Measurements from ENCODE around the gene MAST4. TPM values are rescaled to one million over a fixed set of nuclear protein-coding genes. Genes with fewer than 3 reads are reported as not detected.

MAST4 gene
- total and polyA plus RNA-seq, 4 donors = 3.7 to 9.5 (median 6.5) TPM

DNA sequence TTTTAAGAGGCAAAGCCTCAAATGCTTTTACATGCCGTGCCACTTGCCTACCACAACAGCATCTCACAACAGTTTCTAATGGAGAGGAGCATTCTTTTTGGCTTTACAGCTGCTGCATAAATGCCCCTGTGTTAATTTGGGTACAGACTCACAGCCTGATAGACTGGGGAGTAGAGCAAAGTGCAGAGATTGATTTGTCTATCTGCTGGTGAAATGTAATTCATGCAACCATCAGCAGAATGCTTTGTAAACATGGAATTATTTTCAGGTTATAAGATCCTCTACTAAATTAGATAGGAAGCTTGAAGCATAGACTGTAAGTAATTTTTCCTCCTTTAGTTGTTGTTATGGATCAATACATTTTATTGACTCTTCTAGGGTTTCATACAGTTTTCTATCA is 430.1 kb downstream of the MAST4 start:
- no peaks in the 10 kb centered on the region for H3K36me3 ChIP-seq (ENCODE audit: control insufficient read depth in 4 of 4, insufficient read depth in 3 of 4, low read depth in 1 of 4, low read length in 3 of 4)
- no peak overlapping the region for H3K9ac ChIP-seq (ENCODE audit: low read depth in 1 of 2, low read length in 2 of 2)
- H3K27ac ChIP-seq (ENCODE audit: low read depth in 1 of 2, low read length in 2 of 2) = peak overlapping the region; percentile 21 to 32
- H3K9me3 ChIP-seq (ENCODE audit: control insufficient read depth in 4 of 4, low read length in 3 of 4) = no peaks in the 10 kb centered on the region
- WGBS = 54% methylated on average over 1 of the region's 1 CpG
- H3K4me1 ChIP-seq (ENCODE audit: control insufficient read depth in 4 of 4, insufficient read depth in 4 of 4, low read length in 3 of 4) = peaks cover 11 to 51% (median 30%) of the 10 kb centered on the region in 4 donors
- no peaks in the 10 kb centered on the region for H3K27me3 ChIP-seq (ENCODE audit: control insufficient read depth in 4 of 4, insufficient read depth in 4 of 4, low read length in 3 of 4)
- no peak overlapping the region for H3K4me3 ChIP-seq (ENCODE audit: low read depth in 1 of 3, low read length in 3 of 3)
- TF ChIP-seq RXRA (IDR thresholded peaks at IDR 0.05) = peak; percentile 52 to 76
- TF ChIP-seq YY1 (IDR thresholded peaks at IDR 0.05) = no peak
- peak; percentile 68 to 75 for TF ChIP-seq HNF4A (conservative IDR thresholded peaks at IDR 0.05)
- TF ChIP-seq, protein P1, sequence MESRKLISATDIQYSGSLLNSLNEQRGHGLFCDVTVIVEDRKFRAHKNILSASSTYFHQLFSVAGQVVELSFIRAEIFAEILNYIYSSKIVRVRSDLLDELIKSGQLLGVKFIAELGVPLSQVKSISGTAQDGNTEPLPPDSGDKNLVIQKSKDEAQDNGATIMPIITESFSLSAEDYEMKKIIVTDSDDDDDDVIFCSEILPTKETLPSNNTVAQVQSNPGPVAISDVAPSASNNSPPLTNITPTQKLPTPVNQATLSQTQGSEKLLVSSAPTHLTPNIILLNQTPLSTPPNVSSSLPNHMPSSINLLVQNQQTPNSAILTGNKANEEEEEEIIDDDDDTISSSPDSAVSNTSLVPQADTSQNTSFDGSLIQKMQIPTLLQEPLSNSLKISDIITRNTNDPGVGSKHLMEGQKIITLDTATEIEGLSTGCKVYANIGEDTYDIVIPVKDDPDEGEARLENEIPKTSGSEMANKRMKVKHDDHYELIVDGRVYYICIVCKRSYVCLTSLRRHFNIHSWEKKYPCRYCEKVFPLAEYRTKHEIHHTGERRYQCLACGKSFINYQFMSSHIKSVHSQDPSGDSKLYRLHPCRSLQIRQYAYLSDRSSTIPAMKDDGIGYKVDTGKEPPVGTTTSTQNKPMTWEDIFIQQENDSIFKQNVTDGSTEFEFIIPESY (IDR thresholded peaks at IDR 0.05) = no peak
- TF ChIP-seq JUND (IDR thresholded peaks at IDR 0.05) = no peak
- no peak for TF ChIP-seq ATF3 (IDR thresholded peaks at IDR 0.05)
- peak; percentile 72 for TF ChIP-seq SP1 (IDR thresholded peaks at IDR 0.05)
- peak in 1 of 2 donors; percentile 43 for TF ChIP-seq RAD21 (IDR thresholded peaks at IDR 0.05)
- TF ChIP-seq, protein P2, sequence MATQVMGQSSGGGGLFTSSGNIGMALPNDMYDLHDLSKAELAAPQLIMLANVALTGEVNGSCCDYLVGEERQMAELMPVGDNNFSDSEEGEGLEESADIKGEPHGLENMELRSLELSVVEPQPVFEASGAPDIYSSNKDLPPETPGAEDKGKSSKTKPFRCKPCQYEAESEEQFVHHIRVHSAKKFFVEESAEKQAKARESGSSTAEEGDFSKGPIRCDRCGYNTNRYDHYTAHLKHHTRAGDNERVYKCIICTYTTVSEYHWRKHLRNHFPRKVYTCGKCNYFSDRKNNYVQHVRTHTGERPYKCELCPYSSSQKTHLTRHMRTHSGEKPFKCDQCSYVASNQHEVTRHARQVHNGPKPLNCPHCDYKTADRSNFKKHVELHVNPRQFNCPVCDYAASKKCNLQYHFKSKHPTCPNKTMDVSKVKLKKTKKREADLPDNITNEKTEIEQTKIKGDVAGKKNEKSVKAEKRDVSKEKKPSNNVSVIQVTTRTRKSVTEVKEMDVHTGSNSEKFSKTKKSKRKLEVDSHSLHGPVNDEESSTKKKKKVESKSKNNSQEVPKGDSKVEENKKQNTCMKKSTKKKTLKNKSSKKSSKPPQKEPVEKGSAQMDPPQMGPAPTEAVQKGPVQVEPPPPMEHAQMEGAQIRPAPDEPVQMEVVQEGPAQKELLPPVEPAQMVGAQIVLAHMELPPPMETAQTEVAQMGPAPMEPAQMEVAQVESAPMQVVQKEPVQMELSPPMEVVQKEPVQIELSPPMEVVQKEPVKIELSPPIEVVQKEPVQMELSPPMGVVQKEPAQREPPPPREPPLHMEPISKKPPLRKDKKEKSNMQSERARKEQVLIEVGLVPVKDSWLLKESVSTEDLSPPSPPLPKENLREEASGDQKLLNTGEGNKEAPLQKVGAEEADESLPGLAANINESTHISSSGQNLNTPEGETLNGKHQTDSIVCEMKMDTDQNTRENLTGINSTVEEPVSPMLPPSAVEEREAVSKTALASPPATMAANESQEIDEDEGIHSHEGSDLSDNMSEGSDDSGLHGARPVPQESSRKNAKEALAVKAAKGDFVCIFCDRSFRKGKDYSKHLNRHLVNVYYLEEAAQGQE (IDR thresholded peaks at IDR 0.05) = peak; percentile 25
- TF ChIP-seq, protein P3, sequence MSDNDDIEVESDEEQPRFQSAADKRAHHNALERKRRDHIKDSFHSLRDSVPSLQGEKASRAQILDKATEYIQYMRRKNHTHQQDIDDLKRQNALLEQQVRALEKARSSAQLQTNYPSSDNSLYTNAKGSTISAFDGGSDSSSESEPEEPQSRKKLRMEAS (IDR thresholded peaks at IDR 0.05) = peak; percentile 14
- no peak for TF ChIP-seq GABPA (IDR thresholded peaks at IDR 0.05 in 1 of 2, conservative IDR thresholded peaks at IDR 0.05 in 1 of 2)
- peak; percentile 57 for TF ChIP-seq FOXA2 (IDR thresholded peaks at IDR 0.05)
- peak; percentile 20 for TF ChIP-seq FOXA1 (IDR thresholded peaks at IDR 0.05)
- DNase-seq (ENCODE audit: low spot score) = no peak

- Histone ChIP-seq H3K36me3 (ENCODE audit: control insufficient read depth in 4 of 4, insufficient read depth in 3 of 4, low read depth in 1 of 4, low read length in 3 of 4) (no peaks in the 10 kb centered on the region), H3K4me3 (ENCODE audit: low read depth in 1 of 3, low read length in 3 of 3) (no peak overlapping the region), H3K4me1 (ENCODE audit: control insufficient read depth in 4 of 4, insufficient read depth in 4 of 4, low read length in 3 of 4) (peaks cover 15 to 50% (median 35%) of the 10 kb centered on the region in 4 donors), H3K27me3 (ENCODE audit: control insufficient read depth in 4 of 4, insufficient read depth in 4 of 4, low read length in 3 of 4) (no peaks in the 10 kb centered on the region), H3K9ac (ENCODE audit: low read depth in 1 of 2, low read length in 2 of 2) (no peak overlapping the region), H3K27ac (ENCODE audit: low read depth in 1 of 2, low read length in 2 of 2) (no peak overlapping the region), H3K9me3 (ENCODE audit: control insufficient read depth in 4 of 4, low read length in 3 of 4) (no peaks in the 10 kb centered on the region)
- TF ChIP-seq HNF4G (IDR thresholded peaks at IDR 0.05) (no peak), CTCF (IDR thresholded peaks at IDR 0.05; ENCODE audit: low read depth, low read length, missing input control) (no peak), EGR1 (IDR thresholded peaks at IDR 0.05; ENCODE audit: low read depth in 2 of 2) (no peak), RAD21 (IDR thresholded peaks at IDR 0.05) (no peak)
- TF ChIP-seq, protein P1 (IDR thresholded peaks at IDR 0.05) = no peak
- WGBS = 95% methylated on average over 2 of the region's 2 CpGs
- DNase-seq (ENCODE audit: low spot score) = no peak
These were observed 431.0 kb downstream of the MAST4 start for GRCh38 chr5:67027171-67027570.

Measured in liver (tissue), 9 donors.